Heart left ventricle (tissue), 13 donors: ENCODE results near the gene TRIM14.

Experiments
- POLR2A ChIP-seq, 2 donors: fragments of 450-650 bp; IDR thresholded peaks; one replicate each; pipeline ENCODE4 v1.6.1; 2017; ENCODE audit warnings: antibody characterized with exemption in 2 of 2, mild to moderate bottlenecking in 2 of 2, moderate library complexity in 2 of 2
- TF ChIP-seq, protein P1 (sequence below), 12 donors: fragments of 200-600 bp; sonication (generic) in 4 of 12; IDR thresholded peaks; one replicate each; pipeline versions ENCODE4 v1.5.0 to v1.8.0; 2018 to 2022; ENCODE audit warnings: antibody characterized with exemption in 12 of 12, mild to moderate bottlenecking in 5 of 12
- donor health status: ischemic (EF 13 %, LVEDD 7.1; RV severe dilation, severe dysfunction).
- donor health status: DM: no; HTN: yes; CAD: no.
- donor health status: DM: no; HTN: no; CAD: no.
- donor health status: ischemic (EF 25% LVEDD 6.9; RV normal size, moderate dysfunction).
- donor health status: ischemic (EF 25% LVEDD 5.7; RV mildly dilated, moderate dysfunction).
- donor health status: ischemic (EF 35%, LVEDD 5.7; RV mildly dilated, moderate dysfunction).
- donor health status: nonischemic (EF 11% LVEDD 7.7; RV severe dilation, severe dysfunction).
- donor health status: DM: yes; HTN: yes; CAD: no.
- donor health status: PGD.
- donor health status: ischemic (EF 29% LVEDD 5.4; RV normal size, mild dysfunction).
- donor health status: nonischemic (EF 23%, LVEDD 6.1; RV moderate dilation, normal function).

- TF ChIP-seq, protein P1, sequence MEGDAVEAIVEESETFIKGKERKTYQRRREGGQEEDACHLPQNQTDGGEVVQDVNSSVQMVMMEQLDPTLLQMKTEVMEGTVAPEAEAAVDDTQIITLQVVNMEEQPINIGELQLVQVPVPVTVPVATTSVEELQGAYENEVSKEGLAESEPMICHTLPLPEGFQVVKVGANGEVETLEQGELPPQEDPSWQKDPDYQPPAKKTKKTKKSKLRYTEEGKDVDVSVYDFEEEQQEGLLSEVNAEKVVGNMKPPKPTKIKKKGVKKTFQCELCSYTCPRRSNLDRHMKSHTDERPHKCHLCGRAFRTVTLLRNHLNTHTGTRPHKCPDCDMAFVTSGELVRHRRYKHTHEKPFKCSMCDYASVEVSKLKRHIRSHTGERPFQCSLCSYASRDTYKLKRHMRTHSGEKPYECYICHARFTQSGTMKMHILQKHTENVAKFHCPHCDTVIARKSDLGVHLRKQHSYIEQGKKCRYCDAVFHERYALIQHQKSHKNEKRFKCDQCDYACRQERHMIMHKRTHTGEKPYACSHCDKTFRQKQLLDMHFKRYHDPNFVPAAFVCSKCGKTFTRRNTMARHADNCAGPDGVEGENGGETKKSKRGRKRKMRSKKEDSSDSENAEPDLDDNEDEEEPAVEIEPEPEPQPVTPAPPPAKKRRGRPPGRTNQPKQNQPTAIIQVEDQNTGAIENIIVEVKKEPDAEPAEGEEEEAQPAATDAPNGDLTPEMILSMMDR (IDR thresholded peaks at IDR 0.05), result no peak
- TF ChIP-seq POLR2A (IDR thresholded peaks at IDR 0.05), result no peak
Observed at GRCh38 chr9:98100456-98100855, 18.6 kb downstream of the TRIM14 start.
